HG03139 (cell line): ENCODE results near the gene RNF227.
"Not testable (repeated sequence)": the region's sequence is repeated elsewhere in the genome, so short reads cannot be mapped to it uniquely, and the experiment has no call there.

Experiments
- ATAC-seq: cut with Tn5 transposase; IDR thresholded peaks from one replicate; pipeline ENCODE4 v1.9.1; 2021; ENCODE audit not compliant: unreplicated experiment

The RNF227 gene

GRCh38 chr17:7915611-7916384 is at the start of gene RNF227:
Gene RNF227, minus strand, starts transcription at chr17:7916289. Its CDS starts 94 bp downstream, at chr17:7916195.
- ATAC-seq: peak; percentile 64

GRCh38 chr17:7961421-7961820 is 45.3 kb upstream of the RNF227 start:
- no peak for ATAC-seq

- ATAC-seq: no peak
Measured at GRCh38 chr17:7959503-7960253, 43.6 kb upstream of the RNF227 start.

- no peak for ATAC-seq
Measured at GRCh38 chr17:7956228-7956965, 40.3 kb upstream of the RNF227 start.

GRCh38 chr17:7955414-7956227 is 39.5 kb upstream of the RNF227 start:
- ATAC-seq: no peak

GRCh38 chr17:7953266-7953665 is 37.2 kb upstream of the RNF227 start:
- ATAC-seq: not testable (repeated sequence)

- ATAC-seq: no peak
Measured at GRCh38 chr17:7951143-7951792, 35.2 kb upstream of the RNF227 start.

GRCh38 chr17:7950578-7950977 is 34.5 kb upstream of the RNF227 start:
- no peak for ATAC-seq

GRCh38 chr17:7947651-7948050 is 31.6 kb upstream of the RNF227 start:
- ATAC-seq: no peak

GRCh38 chr17:7946441-7946840 is 30.4 kb upstream of the RNF227 start:
- no peak for ATAC-seq

GRCh38 chr17:7945651-7946050 is 29.6 kb upstream of the RNF227 start:
- ATAC-seq: no peak

GRCh38 chr17:7944326-7944725 is 28.2 kb upstream of the RNF227 start:
- ATAC-seq: no peak

- no peak for ATAC-seq
Measured at GRCh38 chr17:7943291-7943690, 27.2 kb upstream of the RNF227 start.

- ATAC-seq: no peak
Measured at GRCh38 chr17:7940743-7941142, 24.7 kb upstream of the RNF227 start.

- ATAC-seq: no peak
Measured at GRCh38 chr17:7940034-7940433, 23.9 kb upstream of the RNF227 start.

GRCh38 chr17:7935859-7936258 is 19.8 kb upstream of the RNF227 start:
- ATAC-seq: no peak

GRCh38 chr17:7932949-7933348 is 16.9 kb upstream of the RNF227 start:
- ATAC-seq: no peak

- ATAC-seq: no peak
Measured at GRCh38 chr17:7932483-7932891, 16.4 kb upstream of the RNF227 start.

GRCh38 chr17:7931709-7932482 is 15.8 kb upstream of the RNF227 start, which contains the start of the genes CNTROB and TRAPPC1:
Gene CNTROB, plus strand, starts transcription at chr17:7932206. Its CDS starts 874 bp downstream, at chr17:7933080.
Gene TRAPPC1, minus strand, starts transcription at chr17:7931946. Its CDS starts 117 bp downstream, at chr17:7931829.
- peak; percentile 93 for ATAC-seq
